Stimulated activated CD8-positive, alpha-beta memory T cell treated with anti-CD3 and anti-CD28 coated beads, Interleukin-12 subunit alpha, Interleukin-12 subunit beta, amount 100 ng/mL, for 24 hours (primary cell): ENCODE measurements around the gene TRIO.
"Not testable (repeated sequence)": the region's sequence is repeated elsewhere in the genome, so short reads cannot be mapped to it uniquely, and the experiment has no call there.

Experiments used
- DNase-seq: peaks from one replicate; pipeline ENCODE4 v3.0.0-alpha.2; 2020; ENCODE audit errors: extremely low read depth

TRIO gene

GRCh38 chr5:14386884-14387624 is 243.9 kb downstream of the TRIO start:
- DNase-seq, result no peak

GRCh38 chr5:14388741-14389140 is 245.6 kb downstream of the TRIO start:
- DNase-seq, result no peak

- DNase-seq, result not testable (repeated sequence)
Measured at GRCh38 chr5:14392552-14392951, 249.4 kb downstream of the TRIO start.

GRCh38 chr5:14394365-14394764 is 251.2 kb downstream of the TRIO start:
- no peak for DNase-seq

GRCh38 chr5:14395411-14395810 is 252.3 kb downstream of the TRIO start:
- DNase-seq, result no peak

GRCh38 chr5:14396066-14396465 is 252.9 kb downstream of the TRIO start:
- no peak for DNase-seq

- no peak for DNase-seq
Measured at GRCh38 chr5:14396737-14397136, 253.6 kb downstream of the TRIO start.

- no peak for DNase-seq
Measured at GRCh38 chr5:14397717-14398116, 254.6 kb downstream of the TRIO start.

- no peak for DNase-seq
Measured at GRCh38 chr5:14399054-14399692, 256.0 kb downstream of the TRIO start.

- DNase-seq, result no peak
Measured at GRCh38 chr5:14400085-14400484, 256.9 kb downstream of the TRIO start.

GRCh38 chr5:14400611-14401010 is 257.5 kb downstream of the TRIO start:
- no peak for DNase-seq

- no peak for DNase-seq
Measured at GRCh38 chr5:14401639-14402038, 258.5 kb downstream of the TRIO start.

- DNase-seq, result no peak
Measured at GRCh38 chr5:14402424-14402823, 259.3 kb downstream of the TRIO start.

- DNase-seq, result no peak
Measured at GRCh38 chr5:14404780-14405179, 261.6 kb downstream of the TRIO start.

GRCh38 chr5:14405267-14405666 is 262.1 kb downstream of the TRIO start:
- DNase-seq, result no peak

GRCh38 chr5:14405706-14406553 is 262.8 kb downstream of the TRIO start:
- DNase-seq, result no peak

GRCh38 chr5:14406554-14406849 is 263.4 kb downstream of the TRIO start:
- DNase-seq, result no peak

GRCh38 chr5:14407051-14407450 is 263.9 kb downstream of the TRIO start:
- no peak for DNase-seq

- DNase-seq, result no peak
Measured at GRCh38 chr5:14407746-14408175, 264.6 kb downstream of the TRIO start.

GRCh38 chr5:14408969-14409586 is 265.9 kb downstream of the TRIO start:
- DNase-seq, result no peak

- no peak for DNase-seq
Measured at GRCh38 chr5:14410068-14410393, 266.9 kb downstream of the TRIO start.

- DNase-seq, result no peak
Measured at GRCh38 chr5:14410394-14411201, 267.5 kb downstream of the TRIO start.
